ENCODE results near the gene PRELID1.

- TF ChIP-seq POLR2A (IDR thresholded peaks at IDR 0.05) (no peak), CTCF (IDR thresholded peaks at IDR 0.05) (peak; percentile 70 to 90 (median 85))
Observed at GRCh38 chr5:177309351-177310191, 6.0 kb downstream of the PRELID1 start.
